ENCODE measurements around the gene RNF183. TPM values are rescaled to one million over a fixed set of nuclear protein-coding genes. Genes with fewer than 3 reads are reported as not detected.

Gene RNF183
- total and polyA plus RNA-seq, 9 of the 15 experiments (the other 6 are each of a cell fraction or from before 2014, with no cell fraction given): 0.04 to 2.0 (median 0.16) TPM; not detected in 5

DNA sequence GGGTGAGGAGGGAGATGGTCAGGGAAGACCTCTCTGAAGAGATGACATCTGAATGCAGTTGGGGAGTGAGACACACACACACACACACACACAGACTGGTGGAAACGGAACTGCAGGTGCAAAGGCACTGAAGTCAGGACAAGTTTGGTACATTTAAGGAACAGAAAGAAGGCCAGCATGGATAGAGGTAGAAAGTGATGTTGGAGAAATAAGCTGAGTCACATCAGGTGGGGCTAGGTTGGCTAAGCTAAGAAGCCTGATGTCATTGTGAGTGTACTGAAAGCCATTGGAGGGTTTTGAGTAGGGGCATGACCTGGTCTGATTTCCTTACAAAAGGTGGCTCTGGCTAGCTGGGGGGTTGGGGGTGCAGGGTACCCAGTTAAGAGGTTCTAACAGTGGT lies 49.2 kb upstream of the RNF183 start:
- POLR2A ChIA-PET: interaction anchor here (0.6 to 2.2 kb wide), 7 partner anchors 9 to 131 kb away, joined by 3 to 22 read pairs (median 5); partner anchors contain the start of genes C9orf43, FKBP15, POLE3 and SLC31A1
- no peak overlapping the region for H3K4me2 ChIP-seq (ENCODE audit: insufficient read depth, low read length)
- DNase-seq (ENCODE audit: extremely low read depth in 1 of 4, low spot score in 3 of 4) (peak in 1 of 4 experiments; percentile 30), FAIRE-seq (peak; percentile 37), ATAC-seq (peak; percentile 71)
- no peak overlapping the region for H3K4me3 ChIP-seq
- H3K79me2 ChIP-seq (ENCODE audit: control insufficient read depth, insufficient read depth, low read length): no peaks in the 10 kb centered on the region
- in situ Hi-C loops (cut with MboI): no loop called here
- 0% methylated on average over 1 of the region's 1 CpG for WGBS (ENCODE audit: insufficient coverage, low coverage, missing lambda C conversion rate)
- H3K27me3 ChIP-seq (ENCODE audit: control insufficient read depth in 2 of 2, insufficient read depth in 2 of 2, low read length in 2 of 2): peaks cover 2 to 13% of the 10 kb centered on the region in 2 experiments; a peak in 2 of 5 replicates
- H4K20me1 ChIP-seq (replicated peaks; ENCODE audit: control insufficient read depth, insufficient read depth, low read length): no peaks in the 10 kb centered on the region
- peaks cover 3 to 10% of the 10 kb centered on the region in 2 experiments; a peak in 3 of 5 replicates for H3K4me1 ChIP-seq (replicated peaks in 1 of 2; ENCODE audit: control insufficient read depth in 2 of 2, insufficient read depth in 2 of 2, low read length in 2 of 2)
- no peaks in the 10 kb centered on the region for H3K9me1 ChIP-seq (ENCODE audit: control insufficient read depth, insufficient read depth, low read length)
- CTCF ChIA-PET (ENCODE audit: low intra/inter-chr PET ratio): no interaction called here
- H3K27ac ChIP-seq (ENCODE audit: extremely low read depth, low read depth, low read length): no peak overlapping the region
- BruUV-seq (replicated peaks): no TSS peak
- no peaks in the 10 kb centered on the region for H3K9me3 ChIP-seq (replicated peaks; ENCODE audit: control insufficient read depth, insufficient read depth, low read depth, low read length)
- intact Hi-C loops (cut with micrococcal nuclease): no loop called here
- H3K36me3 ChIP-seq (ENCODE audit: control insufficient read depth, insufficient read depth, low read length): no peaks in the 10 kb centered on the region
- no peak overlapping the region for H2AFZ ChIP-seq (ENCODE audit: low read depth, low read length)
- H3K9ac ChIP-seq (ENCODE audit: insufficient read depth in 1 of 2, low read depth in 2 of 2, low read length in 2 of 2): no peak overlapping the region
- TF ChIP-seq FIP1L1 (IDR thresholded peaks at IDR 0.05; ENCODE audit: low read depth, low read length, poor library complexity, severe bottlenecking): no peak
- TF ChIP-seq ATF7 (IDR thresholded peaks at IDR 0.05): 0 out of 2 replicates have a peak, but pooled peaks have one; percentile 36
- TF ChIP-seq, protein P1, sequence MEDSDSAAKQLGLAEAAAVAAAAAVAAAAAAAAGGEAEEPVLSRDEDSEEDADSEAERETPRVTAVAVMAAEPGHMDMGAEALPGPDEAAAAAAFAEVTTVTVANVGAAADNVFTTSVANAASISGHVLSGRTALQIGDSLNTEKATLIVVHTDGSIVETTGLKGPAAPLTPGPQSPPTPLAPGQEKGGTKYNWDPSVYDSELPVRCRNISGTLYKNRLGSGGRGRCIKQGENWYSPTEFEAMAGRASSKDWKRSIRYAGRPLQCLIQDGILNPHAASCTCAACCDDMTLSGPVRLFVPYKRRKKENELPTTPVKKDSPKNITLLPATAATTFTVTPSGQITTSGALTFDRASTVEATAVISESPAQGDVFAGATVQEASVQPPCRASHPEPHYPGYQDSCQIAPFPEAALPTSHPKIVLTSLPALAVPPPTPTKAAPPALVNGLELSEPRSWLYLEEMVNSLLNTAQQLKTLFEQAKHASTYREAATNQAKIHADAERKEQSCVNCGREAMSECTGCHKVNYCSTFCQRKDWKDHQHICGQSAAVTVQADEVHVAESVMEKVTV (CRISPR knock-in tag; IDR thresholded peaks at IDR 0.05): no peak
- TF ChIP-seq C11orf30 (IDR thresholded peaks at IDR 0.05; ENCODE audit: low read depth): peak; percentile 88
- no peak for TF ChIP-seq SFPQ (IDR thresholded peaks at IDR 0.05; ENCODE audit: low read depth, low read length)
- TF ChIP-seq MAFG (tag; conservative IDR thresholded peaks at IDR 0.05): peak; percentile 86
- TF ChIP-seq CBFB (CRISPR knock-in tag; IDR thresholded peaks at IDR 0.05): no peak
- no peak for TF ChIP-seq DACH1 (IDR thresholded peaks at IDR 0.05; ENCODE audit: partially characterized antibody)
- no peak for TF ChIP-seq FOXA1 (IDR thresholded peaks at IDR 0.05; ENCODE audit: borderline replicate concordance)
- no peak for TF ChIP-seq PHF21A (IDR thresholded peaks at IDR 0.05; ENCODE audit: borderline replicate concordance, low read depth)
- TF ChIP-seq JUND (IDR thresholded peaks at IDR 0.05; ENCODE audit: borderline replicate concordance, low read depth, low read length): peak; percentile 37; the same call in 1 of the 2 replicates
- no peak for TF ChIP-seq JUND (tag; IDR thresholded peaks at IDR 0.05; ENCODE audit: borderline replicate concordance, low read depth, low read length)
- no peak for TF ChIP-seq U2AF1 (optimal IDR thresholded peaks at IDR 0.05; ENCODE audit: low read depth, low read length)
- TF ChIP-seq GATA2 (CRISPR knock-in tag; IDR thresholded peaks at IDR 0.05): no peak
- TF ChIP-seq SPI1 (IDR thresholded peaks at IDR 0.05; ENCODE audit: borderline replicate concordance, low read depth, low read length): 0 out of 2 replicates have a peak, but pooled peaks have one; percentile 19
- no peak for TF ChIP-seq ZNF277 (CRISPR knock-in tag; IDR thresholded peaks at IDR 0.05; ENCODE audit: borderline replicate concordance)
- no peak for TF ChIP-seq GATAD2A (IDR thresholded peaks at IDR 0.05)
- TF ChIP-seq SMARCB1 (IDR thresholded peaks at IDR 0.05; ENCODE audit: insufficient read length, low read depth): no peak
